Measurements from ENCODE around the gene SPO11.

GRCh38 chr20:57372157-57372556 is 42.6 kb downstream of the SPO11 start:
- TF ChIP-seq POLR2A (IDR thresholded peaks at IDR 0.05) (no peak), CTCF (IDR thresholded peaks at IDR 0.05) (no peak)
